ENCODE measurements around the gene CHRNB1. TPM values are rescaled to one million over a fixed set of nuclear protein-coding genes. Genes with fewer than 3 reads are reported as not detected.

The CHRNB1 gene
- total and polyA plus RNA-seq, 9 donors = 52.8 to 80.8 (median 69.6) TPM

- Histone ChIP-seq H3K9me3 (replicated peaks; ENCODE audit: control insufficient read depth, low read depth, low read length) (no peaks in the 10 kb centered on the region), H3K4me3 (ENCODE audit: low read length) (no peak overlapping the region), H3K27me3 (ENCODE audit: control insufficient read depth, insufficient read depth, low read length) (no peaks in the 10 kb centered on the region), H3K27ac (ENCODE audit: low read length) (no peak overlapping the region), H3K4me1 (ENCODE audit: control insufficient read depth, insufficient read depth, low read length) (no peaks in the 10 kb centered on the region), H3K36me3 (ENCODE audit: control insufficient read depth, insufficient read depth, low read length) (peaks cover 30% of the 10 kb centered on the region)
- 50% methylated on average over 1 of the region's 6 CpGs for WGBS (ENCODE audit: insufficient coverage)
- DNase-seq = no peak
Measured at GRCh38 chr17:7413346-7413985, 31.4 kb upstream of the CHRNB1 start.

DNA sequence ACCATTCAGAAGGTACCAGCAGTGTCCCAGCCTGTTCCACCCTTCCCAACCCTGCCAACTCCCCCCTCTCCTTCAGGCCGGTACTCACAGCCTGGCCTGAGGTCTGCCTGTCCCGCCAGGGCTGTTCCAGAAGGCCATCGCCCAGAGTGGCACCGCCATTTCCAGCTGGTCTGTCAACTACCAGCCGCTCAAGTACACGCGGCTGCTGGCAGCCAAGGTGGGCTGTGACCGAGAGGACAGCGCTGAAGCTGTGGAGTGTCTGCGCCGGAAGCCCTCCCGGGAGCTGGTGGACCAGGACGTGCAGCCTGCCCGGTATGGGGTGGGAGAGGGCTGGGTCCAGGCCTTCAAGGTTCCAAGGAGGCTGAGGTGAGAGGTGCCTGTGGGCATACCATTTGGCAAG is 30.0 kb upstream of the CHRNB1 start:
- 77% methylated on average over 14 of the region's 14 CpGs for WGBS (ENCODE audit: insufficient coverage)
- DNase-seq = no peak
- Histone ChIP-seq H3K9me3 (replicated peaks; ENCODE audit: control insufficient read depth, low read depth, low read length) (no peaks in the 10 kb centered on the region), H3K36me3 (ENCODE audit: control insufficient read depth, insufficient read depth, low read length) (peaks cover 20% of the 10 kb centered on the region), H3K4me3 (ENCODE audit: low read length) (no peak overlapping the region), H3K27ac (ENCODE audit: low read length) (no peak overlapping the region), H3K27me3 (ENCODE audit: control insufficient read depth, insufficient read depth, low read length) (no peaks in the 10 kb centered on the region), H3K4me1 (ENCODE audit: control insufficient read depth, insufficient read depth, low read length) (no peaks in the 10 kb centered on the region)

- Histone ChIP-seq H3K4me1 (ENCODE audit: control insufficient read depth, insufficient read depth, low read length) (no peaks in the 10 kb centered on the region), H3K36me3 (ENCODE audit: control insufficient read depth, insufficient read depth, low read length) (peaks cover 14% of the 10 kb centered on the region), H3K4me3 (ENCODE audit: low read length) (no peak overlapping the region), H3K27ac (ENCODE audit: low read length) (no peak overlapping the region), H3K9me3 (replicated peaks; ENCODE audit: control insufficient read depth, low read depth, low read length) (no peaks in the 10 kb centered on the region), H3K27me3 (ENCODE audit: control insufficient read depth, insufficient read depth, low read length) (no peaks in the 10 kb centered on the region)
- DNase-seq = no peak
- WGBS (ENCODE audit: insufficient coverage) = 87% methylated on average over 23 of the region's 23 CpGs
Measured at GRCh38 chr17:7415784-7416183, 29.1 kb upstream of the CHRNB1 start.

DNA sequence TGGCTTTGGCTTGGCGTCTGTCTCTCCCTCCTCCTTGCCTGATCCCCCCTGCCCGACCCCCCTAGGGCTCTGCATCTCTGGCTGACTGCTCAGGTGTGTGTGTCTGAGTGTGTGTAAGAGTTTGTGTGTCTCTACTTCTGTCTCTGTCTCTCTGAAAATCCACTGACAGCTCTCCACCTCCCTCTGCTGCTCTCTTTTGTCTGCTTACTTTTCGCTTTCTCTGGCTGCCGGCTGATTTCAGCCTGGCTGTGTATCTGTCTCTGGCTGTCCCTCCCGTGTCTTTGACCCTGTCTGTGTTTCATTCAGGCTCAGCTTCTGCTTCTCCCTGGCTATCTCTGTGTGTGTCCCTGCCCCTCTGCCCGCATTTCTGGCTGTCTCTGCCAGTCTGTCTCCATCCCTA is 28.5 kb upstream of the CHRNB1 start:
- H3K27ac ChIP-seq (ENCODE audit: low read length) = no peak overlapping the region
- H3K9me3 ChIP-seq (replicated peaks; ENCODE audit: control insufficient read depth, low read depth, low read length) = no peaks in the 10 kb centered on the region

GRCh38 chr17:7417056-7417655 is 27.7 kb upstream of the CHRNB1 start:
- no peak for DNase-seq
- Histone ChIP-seq H3K4me1 (ENCODE audit: control insufficient read depth, insufficient read depth, low read length) (no peaks in the 10 kb centered on the region), H3K36me3 (ENCODE audit: control insufficient read depth, insufficient read depth, low read length) (peaks cover 13% of the 10 kb centered on the region), H3K27me3 (ENCODE audit: control insufficient read depth, insufficient read depth, low read length) (no peaks in the 10 kb centered on the region), H3K9me3 (replicated peaks; ENCODE audit: control insufficient read depth, low read depth, low read length) (no peaks in the 10 kb centered on the region), H3K4me3 (ENCODE audit: low read length) (no peak overlapping the region), H3K27ac (ENCODE audit: low read length) (no peak overlapping the region)
- 92% methylated on average over 33 of the region's 54 CpGs for WGBS (ENCODE audit: insufficient coverage)

More for the DNA sequence above, 28.5 kb upstream of the CHRNB1 start:
- no peaks in the 10 kb centered on the region for H3K27me3 ChIP-seq (ENCODE audit: control insufficient read depth, insufficient read depth, low read length)
- H3K4me3 ChIP-seq (ENCODE audit: low read length) = no peak overlapping the region
- 53% methylated on average over 4 of the region's 6 CpGs for WGBS (ENCODE audit: insufficient coverage)
- H3K4me1 ChIP-seq (ENCODE audit: control insufficient read depth, insufficient read depth, low read length) = no peaks in the 10 kb centered on the region
- DNase-seq = no peak
- H3K36me3 ChIP-seq (ENCODE audit: control insufficient read depth, insufficient read depth, low read length) = peaks cover 13% of the 10 kb centered on the region

- no peak for DNase-seq
- Histone ChIP-seq H3K9me3 (replicated peaks; ENCODE audit: control insufficient read depth, low read depth, low read length) (no peaks in the 10 kb centered on the region), H3K4me1 (ENCODE audit: control insufficient read depth, insufficient read depth, low read length) (no peaks in the 10 kb centered on the region), H3K27me3 (ENCODE audit: control insufficient read depth, insufficient read depth, low read length) (no peaks in the 10 kb centered on the region), H3K4me3 (ENCODE audit: low read length) (no peak overlapping the region), H3K36me3 (ENCODE audit: control insufficient read depth, insufficient read depth, low read length) (peaks cover 13% of the 10 kb centered on the region), H3K27ac (ENCODE audit: low read length) (no peak overlapping the region)
- WGBS (ENCODE audit: insufficient coverage) = 49% methylated on average over 3 of the region's 18 CpGs
Measured at GRCh38 chr17:7418472-7419152, 26.2 kb upstream of the CHRNB1 start.

DNA sequence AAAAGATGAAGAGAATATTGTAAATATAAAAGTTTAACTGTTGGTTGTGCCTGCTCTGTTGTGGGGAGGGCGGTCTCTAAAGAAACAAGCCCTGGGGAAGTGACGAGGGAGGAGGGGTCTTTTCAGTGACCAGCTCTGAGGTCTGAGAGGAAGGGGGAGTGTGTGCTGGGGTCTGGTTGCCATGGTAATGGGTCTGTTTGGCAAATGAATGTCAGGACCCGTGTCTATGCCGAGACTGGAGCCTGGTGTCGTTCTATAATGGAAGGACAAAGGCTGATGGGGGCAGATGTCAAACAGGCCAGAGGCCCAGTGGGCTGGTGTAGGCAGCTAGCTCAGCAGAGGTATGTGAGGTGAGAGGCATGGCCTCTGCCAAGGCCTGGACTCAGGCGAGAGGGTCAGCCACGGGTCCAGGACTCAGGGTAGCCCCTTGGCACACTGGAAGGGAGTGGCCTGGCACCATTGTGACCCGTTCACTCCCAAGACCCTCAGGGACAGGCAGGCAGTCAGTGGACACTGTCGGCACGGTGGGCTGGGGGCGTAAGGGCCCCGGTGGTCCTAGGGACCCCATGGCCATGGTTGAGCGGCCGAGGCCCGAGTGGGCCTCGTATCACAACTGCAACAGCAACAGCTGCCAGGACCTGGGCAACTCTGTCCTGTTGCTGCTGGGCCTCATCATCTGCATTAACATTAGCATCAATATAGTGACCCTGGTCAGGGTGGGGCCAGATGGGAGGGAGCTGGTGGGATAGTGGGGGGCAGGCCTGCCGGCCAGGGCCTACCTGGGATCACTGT is 24.8 kb upstream of the CHRNB1 start, which contains the start of gene SPEM1:
Gene SPEM1, plus strand, starts transcription at position 506 of the 792 bp plus-strand sequence. Its CDS starts 61 bp downstream, at position 567.
- Histone ChIP-seq H3K9me3 (replicated peaks; ENCODE audit: control insufficient read depth, low read depth, low read length) (no peaks in the 10 kb centered on the region), H3K4me1 (ENCODE audit: control insufficient read depth, insufficient read depth, low read length) (no peaks in the 10 kb centered on the region), H3K27ac (ENCODE audit: low read length) (no peak within 1 kb of the TSS), H3K4me3 (ENCODE audit: low read length) (no peak within 1 kb of the TSS), H3K27me3 (ENCODE audit: control insufficient read depth, insufficient read depth, low read length) (no peaks in the 10 kb centered on the region), H3K36me3 (ENCODE audit: control insufficient read depth, insufficient read depth, low read length) (peaks cover 12% of the 10 kb centered on the region)
- WGBS (ENCODE audit: insufficient coverage) = 66% methylated on average over 15 of the region's 17 CpGs
- no peak for DNase-seq

GRCh38 chr17:7421186-7421585 is 23.7 kb upstream of the CHRNB1 start:
- 84% methylated on average over 14 of the region's 16 CpGs for WGBS (ENCODE audit: insufficient coverage)
- no peak for DNase-seq

GRCh38 chr17:7423679-7424078 is 21.2 kb upstream of the CHRNB1 start:
- H3K27ac ChIP-seq (ENCODE audit: low read length) = no peak overlapping the region
- no peaks in the 10 kb centered on the region for H3K9me3 ChIP-seq (replicated peaks; ENCODE audit: control insufficient read depth, low read depth, low read length)
- H3K4me1 ChIP-seq (ENCODE audit: control insufficient read depth, insufficient read depth, low read length) = no peaks in the 10 kb centered on the region
- H3K36me3 ChIP-seq (ENCODE audit: control insufficient read depth, insufficient read depth, low read length) = no peaks in the 10 kb centered on the region
- no peak overlapping the region for H3K4me3 ChIP-seq (ENCODE audit: low read length)
- DNase-seq = no peak
- H3K27me3 ChIP-seq (ENCODE audit: control insufficient read depth, insufficient read depth, low read length) = no peaks in the 10 kb centered on the region
- 20% methylated on average over 1 of the region's 4 CpGs for WGBS (ENCODE audit: insufficient coverage)

More at GRCh38 chr17:7421186-7421585, 23.7 kb upstream of the CHRNB1 start:
- Histone ChIP-seq H3K9me3 (replicated peaks; ENCODE audit: control insufficient read depth, low read depth, low read length) (no peaks in the 10 kb centered on the region), H3K27me3 (ENCODE audit: control insufficient read depth, insufficient read depth, low read length) (no peaks in the 10 kb centered on the region), H3K27ac (ENCODE audit: low read length) (no peak overlapping the region), H3K4me1 (ENCODE audit: control insufficient read depth, insufficient read depth, low read length) (no peaks in the 10 kb centered on the region), H3K4me3 (ENCODE audit: low read length) (no peak overlapping the region), H3K36me3 (ENCODE audit: control insufficient read depth, insufficient read depth, low read length) (peaks cover 4% of the 10 kb centered on the region)

- WGBS (ENCODE audit: insufficient coverage) = no CpG with 5 or more reads among the region's 7 CpGs
- DNase-seq = no peak
Measured at GRCh38 chr17:7425316-7425715, 19.5 kb upstream of the CHRNB1 start, which contains the start of gene SPEM2. Gene SPEM2 (plus strand): TSS chr17:7425616. CDS start chr17:7425689, 73 bp downstream.

More at GRCh38 chr17:7425316-7425715, 19.5 kb upstream of the CHRNB1 start, which contains the start of gene SPEM2:
- Histone ChIP-seq H3K4me1 (ENCODE audit: control insufficient read depth, insufficient read depth, low read length) (no peaks in the 10 kb centered on the region), H3K9me3 (replicated peaks; ENCODE audit: control insufficient read depth, low read depth, low read length) (no peaks in the 10 kb centered on the region), H3K27me3 (ENCODE audit: control insufficient read depth, insufficient read depth, low read length) (no peaks in the 10 kb centered on the region), H3K27ac (ENCODE audit: low read length) (no peak within 1 kb of the TSS), H3K4me3 (ENCODE audit: low read length) (no peak within 1 kb of the TSS), H3K36me3 (ENCODE audit: control insufficient read depth, insufficient read depth, low read length) (no peaks in the 10 kb centered on the region)
